22Rv1 (cell line): ENCODE data around the gene FBXL16.

Source experiments
- H3K27ac ChIP-seq: fragments of 450-650 bp; 2 replicates; pipeline ENCODE4 v1.5.1; 2017
- CTCF ChIP-seq: fragments of 450-650 bp; IDR thresholded peaks from 2 replicates; pipeline ENCODE4 v1.5.1; 2017; ENCODE audit warnings: mild to moderate bottlenecking
- ZFX ChIP-seq: fragments of 450-650 bp; IDR thresholded peaks from 2 replicates; pipeline ENCODE4 v1.6.1; 2017; ENCODE audit warnings: antibody characterized with exemption, borderline replicate concordance

Gene FBXL16

GRCh38 chr16:724188-725040 lies 18.8 kb upstream of the FBXL16 start:
- no peak for TF ChIP-seq ZFX
- TF ChIP-seq CTCF: no peak
- H3K27ac ChIP-seq: peak overlapping the region; percentile 99

GRCh38 chr16:723695-724094 lies 18.1 kb upstream of the FBXL16 start:
- peak overlapping the region; percentile 99 for H3K27ac ChIP-seq
- TF ChIP-seq ZFX (no peak), CTCF (no peak)

- no peak for TF ChIP-seq ZFX
- TF ChIP-seq CTCF: no peak
- peak overlapping the region; percentile 99; the same call in 1 of the 2 replicates for H3K27ac ChIP-seq
Observed at GRCh38 chr16:722835-723633, 17.4 kb upstream of the FBXL16 start.

- TF ChIP-seq ZFX: no peak
- no peak for TF ChIP-seq CTCF
- H3K27ac ChIP-seq: peak overlapping the region; percentile 99
Observed at GRCh38 chr16:721765-722540, 16.4 kb upstream of the FBXL16 start.

GRCh38 chr16:720990-721764 lies 15.6 kb upstream of the FBXL16 start, which contains the start of gene ANTKMT:
ANTKMT (plus strand) TSS chr16:721146; CDS start chr16:721275, 129 bp downstream.
- TF ChIP-seq ZFX (no peak), CTCF (peak; percentile 6; the same call in 1 of the 2 replicates)
- peak within 1 kb of the TSS; percentile 98 for H3K27ac ChIP-seq

- no peak for TF ChIP-seq CTCF
- no peak for TF ChIP-seq ZFX
- peak overlapping the region; percentile 98 for H3K27ac ChIP-seq
Observed at GRCh38 chr16:720447-720989, 14.9 kb upstream of the FBXL16 start.
